ENCODE results near the gene KCNK6. TPM values are rescaled to one million over a fixed set of nuclear protein-coding genes. Genes with fewer than 3 reads are reported as not detected.

KCNK6 gene
- total RNA-seq, 3 donors from 2014 or later: 3.5 to 5.1 (median 3.6) TPM

- Histone ChIP-seq H3K27ac (peak overlapping the region in 1 of 2 donors; percentile 30), H3K4me3 (no peak overlapping the region), H3K36me3 (no peaks in the 10 kb centered on the region), H3K9me3 (no peaks in the 10 kb centered on the region), H3K4me1 (peaks cover 0 to 19% of the 10 kb centered on the region in 2 donors), H3K27me3 (no peaks in the 10 kb centered on the region)
- TF ChIP-seq, protein P1, sequence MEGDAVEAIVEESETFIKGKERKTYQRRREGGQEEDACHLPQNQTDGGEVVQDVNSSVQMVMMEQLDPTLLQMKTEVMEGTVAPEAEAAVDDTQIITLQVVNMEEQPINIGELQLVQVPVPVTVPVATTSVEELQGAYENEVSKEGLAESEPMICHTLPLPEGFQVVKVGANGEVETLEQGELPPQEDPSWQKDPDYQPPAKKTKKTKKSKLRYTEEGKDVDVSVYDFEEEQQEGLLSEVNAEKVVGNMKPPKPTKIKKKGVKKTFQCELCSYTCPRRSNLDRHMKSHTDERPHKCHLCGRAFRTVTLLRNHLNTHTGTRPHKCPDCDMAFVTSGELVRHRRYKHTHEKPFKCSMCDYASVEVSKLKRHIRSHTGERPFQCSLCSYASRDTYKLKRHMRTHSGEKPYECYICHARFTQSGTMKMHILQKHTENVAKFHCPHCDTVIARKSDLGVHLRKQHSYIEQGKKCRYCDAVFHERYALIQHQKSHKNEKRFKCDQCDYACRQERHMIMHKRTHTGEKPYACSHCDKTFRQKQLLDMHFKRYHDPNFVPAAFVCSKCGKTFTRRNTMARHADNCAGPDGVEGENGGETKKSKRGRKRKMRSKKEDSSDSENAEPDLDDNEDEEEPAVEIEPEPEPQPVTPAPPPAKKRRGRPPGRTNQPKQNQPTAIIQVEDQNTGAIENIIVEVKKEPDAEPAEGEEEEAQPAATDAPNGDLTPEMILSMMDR (IDR thresholded peaks at IDR 0.05): no peak
- no peak for TF ChIP-seq POLR2A (IDR thresholded peaks at IDR 0.05)
- no peak for TF ChIP-seq POLR2AphosphoS5 (IDR thresholded peaks at IDR 0.05)
- no peak for DNase-seq (ENCODE audit: low spot score in 2 of 2)
- intact Hi-C loops (cut with DNase I; ENCODE audit: low total_unique reads): no loop called here
Observed at GRCh38 chr19:38281811-38282566, 37.7 kb upstream of the KCNK6 start.

DNA sequence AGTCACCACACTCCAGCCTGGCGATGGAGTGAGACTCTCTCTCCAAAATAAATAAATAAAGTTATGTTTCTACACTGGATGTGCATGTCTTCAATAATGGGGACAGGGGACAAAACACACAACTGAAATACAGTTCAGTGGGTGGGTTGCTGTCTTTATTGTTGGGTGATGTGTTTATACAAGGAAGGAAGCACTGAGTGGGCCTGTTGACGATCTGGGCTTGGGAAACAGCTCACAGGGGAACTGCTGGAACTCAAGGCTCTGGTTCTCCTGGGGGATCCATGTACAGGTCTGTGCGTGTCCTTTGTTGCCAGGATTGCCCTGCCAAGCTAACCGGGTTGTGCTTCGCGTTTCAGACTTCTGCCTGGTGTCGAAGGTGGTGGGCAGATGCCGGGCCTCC lies 36.4 kb upstream of the KCNK6 start:
- DNase-seq (ENCODE audit: low spot score in 2 of 2): no peak
- intact Hi-C loops (cut with DNase I; ENCODE audit: low total_unique reads): no loop called here
- no peaks in the 10 kb centered on the region for H3K9me3 ChIP-seq
- H3K4me3 ChIP-seq: no peak overlapping the region
- H3K27me3 ChIP-seq: no peaks in the 10 kb centered on the region
- no peak for TF ChIP-seq POLR2AphosphoS5 (IDR thresholded peaks at IDR 0.05)
- TF ChIP-seq POLR2A (IDR thresholded peaks at IDR 0.05): no peak
- TF ChIP-seq, protein P1 (IDR thresholded peaks at IDR 0.05): no peak
- no peaks in the 10 kb centered on the region for H3K36me3 ChIP-seq
- H3K27ac ChIP-seq: peak overlapping the region in 1 of 2 donors; percentile 52
- peaks cover 0 to 7% of the 10 kb centered on the region in 2 donors for H3K4me1 ChIP-seq

GRCh38 chr19:38284422-38284821 lies 35.2 kb upstream of the KCNK6 start:
- no peak overlapping the region for H3K4me3 ChIP-seq
- no peaks in the 10 kb centered on the region for H3K36me3 ChIP-seq
- intact Hi-C loops (cut with DNase I; ENCODE audit: low total_unique reads): no loop called here
- no peaks in the 10 kb centered on the region for H3K27me3 ChIP-seq
- no peak for DNase-seq (ENCODE audit: low spot score in 2 of 2)
- TF ChIP-seq POLR2AphosphoS5 (IDR thresholded peaks at IDR 0.05) (no peak), POLR2A (IDR thresholded peaks at IDR 0.05) (no peak)
- TF ChIP-seq, protein P1 (IDR thresholded peaks at IDR 0.05): no peak
- peak overlapping the region in 1 of 2 donors; percentile 29 for H3K27ac ChIP-seq
- H3K4me1 ChIP-seq: no peaks in the 10 kb centered on the region
- H3K9me3 ChIP-seq: no peaks in the 10 kb centered on the region

DNA sequence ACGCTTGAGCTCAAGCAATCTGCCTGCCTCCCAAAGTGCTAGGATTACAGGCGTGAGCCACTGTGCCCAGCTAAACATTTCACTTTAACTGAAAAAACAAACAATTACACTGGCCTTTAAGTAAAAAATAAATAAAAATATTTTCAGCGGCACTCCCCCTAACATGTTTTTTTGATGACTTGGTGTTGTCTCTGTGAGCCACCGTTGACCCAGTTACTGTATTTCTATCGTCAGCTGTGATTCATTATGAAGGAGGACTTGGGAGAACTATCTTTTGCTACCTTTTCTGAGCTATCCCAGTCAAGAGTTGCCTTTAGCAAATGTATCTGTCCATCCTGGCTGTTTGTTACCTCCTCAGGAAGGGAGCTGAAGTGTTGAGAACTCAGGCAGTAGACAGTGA lies 34.1 kb upstream of the KCNK6 start:
- DNase-seq (ENCODE audit: low spot score in 2 of 2): no peak
- no peaks in the 10 kb centered on the region for H3K27me3 ChIP-seq
- peak overlapping the region; percentile 17 to 38 for H3K27ac ChIP-seq

DNA sequence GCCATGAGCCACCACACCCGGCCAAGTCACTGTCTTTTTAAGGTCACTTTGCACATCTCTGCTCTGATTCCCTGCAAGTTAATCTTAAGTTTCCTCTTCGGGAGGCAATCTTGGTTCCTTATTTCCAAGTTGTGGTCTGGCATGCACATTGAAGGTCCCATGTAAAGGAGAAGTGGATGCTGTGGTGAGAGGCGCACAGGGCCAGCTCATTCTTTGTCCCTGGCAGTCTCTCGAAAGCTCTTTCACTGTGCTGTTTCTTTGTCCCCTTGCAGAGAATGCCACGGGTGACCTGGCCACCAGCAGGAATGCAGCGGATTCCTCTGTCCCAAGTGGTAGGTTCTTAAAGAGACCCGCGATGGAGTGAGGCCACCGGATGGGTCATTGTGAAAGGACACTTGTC lies 32.0 kb upstream of the KCNK6 start:
- Histone ChIP-seq H3K9me3 (no peaks in the 10 kb centered on the region), H3K27ac (peak overlapping the region in 1 of 2 donors; percentile 93), H3K36me3 (no peaks in the 10 kb centered on the region), H3K27me3 (no peaks in the 10 kb centered on the region), H3K4me3 (no peak overlapping the region), H3K4me1 (peaks cover 0 to 16% of the 10 kb centered on the region in 2 donors)
- TF ChIP-seq POLR2AphosphoS5 (IDR thresholded peaks at IDR 0.05) (no peak), POLR2A (IDR thresholded peaks at IDR 0.05) (no peak)
- TF ChIP-seq, protein P1 (IDR thresholded peaks at IDR 0.05): no peak
- intact Hi-C loops (cut with DNase I; ENCODE audit: low total_unique reads): no loop called here
- DNase-seq (ENCODE audit: low spot score in 2 of 2): no peak

More for the DNA sequence above, 34.1 kb upstream of the KCNK6 start:
- Histone ChIP-seq H3K9me3 (no peaks in the 10 kb centered on the region), H3K4me3 (no peak overlapping the region), H3K4me1 (peaks cover 0 to 9% of the 10 kb centered on the region in 2 donors), H3K36me3 (no peaks in the 10 kb centered on the region)
- TF ChIP-seq POLR2A (IDR thresholded peaks at IDR 0.05): no peak
- TF ChIP-seq, protein P1 (IDR thresholded peaks at IDR 0.05): no peak
- no peak for TF ChIP-seq POLR2AphosphoS5 (IDR thresholded peaks at IDR 0.05)
- intact Hi-C loops (cut with DNase I; ENCODE audit: low total_unique reads): no loop called here

Measured in breast epithelium (tissue), 4 donors.